T-helper 2 cell treated with Interferon-gamma antibody and Interleukin-4, amounts not matched to agents 100 ng/mL and 5 ng/mL, for 36 hours (primary cell): ENCODE measurements around the gene FUNDC2. TPM values are rescaled to one million over a fixed set of nuclear protein-coding genes. Genes with fewer than 3 reads are reported as not detected.

Source experiments
- intact Hi-C: fragments of 100-400 bp; cut with micrococcal nuclease; formaldehyde crosslinking; loops from one replicate; pipeline ENCODE4 v1.15.1; 2023
- total RNA-seq: library from RNA; stranded (reverse); gene quantifications from 2 replicates; pipeline ENCODE4 v1.2.3, GENCODE V29; 2022

FUNDC2 gene
- total RNA-seq, 1 donor from 2014 or later = 54.4 TPM

DNA sequence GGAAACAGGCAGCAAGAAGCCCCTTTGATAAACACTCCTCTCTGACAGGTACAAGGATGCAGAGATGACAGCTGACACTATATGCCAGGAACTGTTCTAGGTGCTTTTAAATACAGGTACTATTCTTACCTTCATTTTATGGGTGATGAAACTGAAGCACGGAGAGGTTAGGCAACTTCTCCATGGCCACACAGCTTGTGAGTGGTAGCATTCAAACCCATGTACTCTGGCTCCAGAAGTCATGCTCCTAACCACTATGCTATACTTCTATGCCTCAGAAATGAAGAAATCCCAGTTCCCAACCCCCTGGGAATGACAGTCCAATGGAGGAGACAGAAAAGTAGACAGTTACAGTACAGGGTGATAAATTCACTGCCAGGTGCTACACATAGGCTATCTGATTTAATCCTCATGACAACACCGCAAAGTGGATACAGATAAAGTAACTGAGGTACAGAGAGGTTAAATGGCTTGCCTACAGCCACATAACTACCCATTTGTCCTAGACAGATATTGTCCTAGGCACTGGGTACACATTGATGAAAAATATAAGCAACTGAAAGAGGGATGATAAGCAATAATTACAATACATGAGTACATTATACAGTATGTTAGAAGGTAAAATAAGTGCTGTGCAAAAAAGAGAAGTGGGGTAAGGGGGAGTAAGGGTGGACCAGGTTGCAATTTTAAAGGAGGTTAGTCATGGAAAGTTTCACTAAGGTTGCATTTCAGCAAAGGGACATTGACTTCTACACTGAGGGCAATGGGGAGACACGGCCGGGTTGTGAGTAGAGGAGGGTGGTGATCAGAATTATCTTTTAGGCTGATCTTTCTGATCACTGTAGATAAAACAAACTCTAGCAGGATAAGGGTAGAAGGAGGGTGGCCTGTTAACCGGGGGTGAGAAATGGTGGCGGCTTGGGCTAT lies 2.5 kb upstream of the FUNDC2 start:
- intact Hi-C loops = no loop called here

DNA sequence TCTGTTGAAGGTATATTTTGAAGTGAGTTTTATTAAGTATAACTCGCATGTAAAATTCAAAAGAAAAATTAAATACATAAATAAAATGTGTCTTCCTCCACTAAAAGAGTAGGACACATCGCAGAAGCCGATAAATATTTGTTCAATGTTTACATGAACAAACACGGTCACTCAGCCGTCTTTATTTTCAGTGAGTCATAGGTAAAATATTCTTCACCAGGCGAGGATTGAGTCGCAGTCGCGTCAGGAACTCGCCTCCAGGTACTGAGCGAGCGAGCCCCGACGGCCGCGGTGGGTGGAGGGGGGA lies 271 bp upstream of the FUNDC2 start:
- intact Hi-C loops = loop anchor here (2.0 kb wide), 2 partner anchors 30 to 46 kb away; no protein-coding TSS in a partner anchor

DNA sequence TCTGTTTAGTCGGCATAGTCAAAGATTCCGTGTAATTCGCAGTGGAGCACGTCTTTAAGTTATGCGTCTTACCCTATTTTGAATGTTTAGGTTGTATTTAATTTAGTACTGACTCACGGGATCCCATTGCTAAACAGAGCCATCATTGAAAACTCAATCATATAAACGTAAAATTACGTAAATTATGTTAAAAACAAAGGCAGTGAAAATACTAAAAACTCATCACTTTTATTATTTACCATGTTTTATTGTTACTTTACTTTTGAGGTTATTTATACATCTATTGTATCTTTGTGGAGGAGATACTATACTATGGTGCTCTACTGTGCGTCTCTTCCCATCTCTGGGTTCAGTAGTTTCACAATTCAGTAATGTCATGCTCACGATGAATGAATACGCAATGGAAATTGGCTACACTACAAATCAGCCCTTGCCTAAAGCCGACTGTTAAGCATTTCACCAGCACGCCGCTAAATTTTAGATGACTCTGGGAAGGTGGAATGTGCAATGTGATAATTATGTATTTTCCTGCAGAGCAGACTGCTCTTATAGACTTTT lies 944 bp downstream of the FUNDC2 start:
- intact Hi-C loops = loop anchor here (1.0 to 2.0 kb wide), 3 partner anchors 29 to 47 kb away; partner anchors contain the start of genes BRCC3, CMC4 and MTCP1

DNA sequence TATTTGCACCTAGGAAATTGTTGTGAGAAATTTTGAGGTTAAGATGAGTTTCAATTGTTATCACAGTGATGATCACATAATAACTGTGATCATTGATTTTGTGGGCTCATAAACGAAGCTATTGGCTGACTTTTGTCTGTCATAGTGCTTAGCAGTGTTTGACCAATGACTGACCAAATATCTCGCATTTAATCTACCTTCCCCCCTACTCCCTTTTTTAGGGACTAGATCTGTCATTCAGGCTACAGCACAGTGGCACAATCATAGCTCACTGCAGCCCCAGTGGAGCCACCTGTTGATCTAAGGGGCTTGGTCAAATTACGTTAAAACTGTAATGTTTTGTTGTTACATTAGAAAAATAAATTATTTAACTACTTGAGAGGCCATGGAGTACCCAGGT lies 1.5 kb downstream of the FUNDC2 start:
- intact Hi-C loops = no loop called here

DNA sequence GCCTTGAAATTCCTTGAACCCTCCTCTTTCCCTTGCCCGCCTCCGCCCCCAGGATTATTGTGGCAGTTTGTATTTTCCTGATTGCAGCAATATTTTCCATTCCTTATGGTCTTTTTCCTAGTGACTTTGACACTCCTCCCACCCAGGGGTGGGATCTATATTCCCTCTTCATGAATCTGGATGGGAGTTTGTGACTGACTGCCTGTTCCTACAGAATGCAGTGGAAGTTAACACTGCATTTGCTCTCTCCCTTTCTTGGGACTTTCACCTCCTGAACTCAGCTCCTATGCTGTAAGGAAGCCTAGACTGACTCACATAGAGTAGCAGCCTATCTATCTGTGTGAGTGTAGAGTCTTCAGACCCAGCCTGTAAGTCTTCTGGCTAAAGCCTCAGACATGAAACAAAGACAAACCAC lies 2.2 kb downstream of the FUNDC2 start:
- intact Hi-C loops = no loop called here

DNA sequence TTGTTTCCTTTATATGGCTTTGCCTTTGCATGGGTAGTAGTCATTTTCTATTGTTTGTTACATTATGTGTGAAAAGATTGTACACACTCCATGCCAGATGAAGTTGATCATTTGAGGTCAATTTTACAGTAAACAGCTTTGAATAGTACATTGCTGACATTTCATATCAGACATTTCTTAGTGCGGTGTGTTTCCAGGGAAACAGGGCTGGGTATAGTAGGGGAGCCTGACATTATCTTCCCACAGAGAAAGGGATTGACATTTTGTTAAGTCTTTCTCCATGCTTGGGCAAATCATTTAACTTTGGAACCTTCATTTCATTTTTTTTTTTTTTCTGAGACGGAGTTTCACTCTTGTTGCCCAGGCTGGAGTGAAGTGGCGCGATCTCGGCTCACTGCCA lies 5.0 kb downstream of the FUNDC2 start:
- intact Hi-C loops = no loop called here

DNA sequence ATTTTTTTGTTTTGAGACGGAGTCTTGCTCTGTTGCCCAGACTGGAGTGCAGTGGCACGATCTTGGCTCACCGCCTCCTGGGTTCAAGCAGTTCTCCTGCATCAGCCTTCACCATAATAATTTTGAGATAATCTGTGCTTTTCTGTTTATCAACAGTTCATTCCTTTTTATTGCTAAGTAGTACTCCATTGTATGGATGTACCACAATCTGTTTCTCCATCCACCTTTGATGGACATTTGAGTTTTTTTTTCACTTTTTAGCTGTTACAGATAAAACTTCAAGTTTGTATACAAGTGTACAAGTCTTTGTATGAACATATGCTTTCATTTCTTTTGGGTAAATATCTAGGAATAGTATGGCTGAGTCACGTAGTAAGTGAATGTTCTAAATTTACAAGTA lies 9.0 kb downstream of the FUNDC2 start:
- intact Hi-C loops = no loop called here

DNA sequence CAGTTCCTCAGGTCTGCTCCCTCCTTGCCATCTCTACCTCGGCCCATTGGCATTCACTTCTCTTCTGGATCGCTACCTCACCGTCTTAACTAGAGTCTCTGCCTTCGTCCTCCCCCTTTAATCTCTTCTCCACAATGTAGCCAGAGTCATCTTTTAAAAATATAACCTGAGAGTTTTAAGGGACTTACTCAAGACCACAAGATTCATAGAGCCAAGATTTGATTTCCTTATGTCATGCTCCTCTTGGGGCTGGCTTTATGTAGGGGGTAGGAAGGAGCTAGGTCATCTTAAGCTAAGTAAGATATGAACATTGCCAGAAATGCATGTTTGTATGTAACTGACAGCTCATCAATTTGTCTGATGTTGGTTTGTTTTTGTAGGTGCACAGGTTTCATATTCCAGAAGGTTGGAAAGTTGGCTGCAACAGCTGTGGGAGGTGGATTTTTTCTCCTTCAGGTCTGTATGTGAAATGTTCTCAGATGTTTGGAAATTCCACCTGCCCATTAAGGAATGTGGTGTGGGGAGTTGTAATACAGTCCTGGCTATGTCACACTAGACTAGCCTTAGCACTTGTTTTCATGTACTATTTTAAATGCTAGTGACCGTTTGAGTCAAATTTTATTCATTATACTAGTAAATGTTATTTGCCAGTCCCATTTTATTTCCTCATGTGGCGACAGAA lies 19.6 kb downstream of the FUNDC2 start:
- intact Hi-C loops = no loop called here

DNA sequence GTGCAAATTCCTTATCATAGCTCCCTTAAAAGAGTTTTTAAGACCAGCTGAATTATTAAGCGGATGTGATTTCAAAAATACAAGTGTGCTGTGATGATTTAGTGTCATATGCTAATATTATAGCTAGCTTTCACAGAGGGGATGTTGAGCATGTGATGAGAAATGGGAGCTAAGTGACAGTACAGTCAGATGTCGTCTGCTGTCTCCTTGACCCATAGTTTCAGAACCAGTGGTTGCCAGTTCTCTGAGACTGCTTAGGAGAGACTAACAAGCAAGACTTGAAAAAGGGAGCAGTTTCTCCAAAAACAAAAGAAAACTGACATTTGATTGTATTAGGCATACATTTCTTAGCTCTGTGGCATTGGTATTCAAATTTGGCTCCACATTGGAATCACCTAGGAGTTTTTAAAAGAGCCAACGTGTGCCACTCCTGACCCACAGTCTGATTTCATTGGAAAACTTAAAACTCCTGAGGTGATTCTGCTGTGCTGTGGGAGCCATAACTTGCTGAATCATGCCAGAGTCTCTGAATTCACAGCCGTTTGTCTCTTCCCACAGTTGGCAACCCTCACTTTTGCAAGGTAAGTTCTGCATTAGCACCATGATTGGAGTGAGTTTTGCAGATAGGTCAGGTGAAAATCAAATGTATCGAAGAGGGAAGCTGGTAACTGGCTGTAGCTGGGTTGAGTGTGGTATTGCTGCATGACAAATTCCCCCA lies 20.3 kb downstream of the FUNDC2 start:
- intact Hi-C loops = no loop called here

DNA sequence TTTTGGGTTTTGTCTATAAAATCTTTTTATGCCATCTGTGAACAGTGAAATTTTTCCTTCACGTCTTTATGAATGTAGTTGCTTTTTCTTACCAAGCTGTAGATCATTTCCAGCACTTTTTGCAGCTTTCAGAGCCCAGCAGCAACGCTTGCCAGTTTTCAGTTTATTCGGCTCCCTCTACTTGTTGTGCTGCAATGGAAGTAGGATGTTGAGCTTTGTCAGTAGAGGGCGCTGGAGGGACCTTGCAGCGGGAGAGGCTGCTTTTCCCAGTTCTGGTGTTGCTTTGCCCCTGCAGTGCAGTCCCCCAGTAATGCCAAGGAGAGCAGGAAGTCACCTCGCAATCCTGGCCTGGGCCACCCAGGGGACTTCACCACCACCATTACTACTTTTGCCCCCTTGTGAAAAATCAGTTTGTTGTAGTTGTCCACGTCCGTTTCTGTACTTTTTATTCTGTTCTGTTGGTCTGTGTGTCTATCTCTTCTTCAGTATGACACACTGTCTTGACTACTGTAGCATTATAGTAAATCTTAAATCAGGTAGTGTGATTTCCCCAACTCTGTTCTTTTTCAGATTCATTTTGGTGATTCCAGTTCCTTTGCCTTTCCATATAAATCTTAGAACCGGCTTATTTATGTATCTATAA lies 22.5 kb downstream of the FUNDC2 start:
- intact Hi-C loops = loop anchor here (2.0 kb wide), 1 partner anchor 68 kb away; no protein-coding TSS in a partner anchor

DNA sequence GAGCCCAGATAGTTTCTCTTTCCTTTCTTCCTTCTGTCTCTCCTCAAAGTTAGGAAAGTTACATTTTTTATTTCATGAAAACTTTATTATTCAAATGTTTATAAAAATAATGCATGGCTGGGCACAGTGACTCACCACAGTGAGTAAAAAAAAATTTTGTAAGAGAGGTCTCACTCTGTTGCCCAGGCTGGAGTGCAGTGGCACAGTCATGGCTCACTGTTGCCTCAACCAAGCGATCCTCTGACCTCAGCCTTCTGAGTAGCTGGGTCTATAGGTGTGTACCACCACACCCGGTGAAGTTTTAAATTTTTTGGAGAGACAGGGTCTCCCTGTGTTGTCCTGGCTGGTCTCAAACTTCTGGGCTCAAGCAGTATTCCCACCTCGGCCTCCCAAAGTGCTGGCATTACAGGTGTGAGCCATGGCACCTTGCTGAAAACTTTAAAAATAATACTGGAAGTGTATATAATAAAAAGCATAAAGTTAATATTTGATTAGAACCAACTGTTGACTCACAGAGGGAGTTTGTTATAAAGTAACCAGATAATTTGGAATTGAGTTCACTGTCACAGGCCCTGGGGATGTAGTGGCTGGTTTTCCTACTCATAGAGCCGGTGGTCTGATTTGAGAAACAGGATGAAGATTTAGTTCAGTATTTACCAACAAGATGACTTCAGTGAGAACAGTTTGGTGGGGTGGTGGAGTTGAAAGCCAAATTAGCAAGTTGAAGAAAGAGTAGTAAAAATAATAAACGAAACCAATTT lies 26.3 kb downstream of the FUNDC2 start:
- intact Hi-C loops = no loop called here

DNA sequence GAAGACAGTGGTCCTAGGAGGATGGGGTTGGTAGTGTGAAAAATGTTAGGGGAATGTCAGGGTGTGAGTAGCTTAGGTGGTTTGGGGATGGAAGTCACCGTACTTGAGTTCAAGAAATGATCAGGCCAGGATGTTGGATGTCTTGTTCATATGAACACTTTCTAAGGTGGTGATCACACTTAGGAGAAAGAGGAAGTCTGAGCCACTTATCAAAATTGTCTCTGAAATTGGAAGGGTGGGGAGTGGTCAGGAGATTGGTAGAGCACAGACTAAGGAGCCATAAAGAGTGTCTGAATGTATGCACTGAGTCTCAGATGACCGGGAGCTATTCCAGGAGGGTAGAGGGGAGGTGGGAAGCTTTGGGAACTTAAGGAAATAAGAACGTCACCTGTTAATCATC lies 27.0 kb downstream of the FUNDC2 start:
- intact Hi-C loops = no loop called here

DNA sequence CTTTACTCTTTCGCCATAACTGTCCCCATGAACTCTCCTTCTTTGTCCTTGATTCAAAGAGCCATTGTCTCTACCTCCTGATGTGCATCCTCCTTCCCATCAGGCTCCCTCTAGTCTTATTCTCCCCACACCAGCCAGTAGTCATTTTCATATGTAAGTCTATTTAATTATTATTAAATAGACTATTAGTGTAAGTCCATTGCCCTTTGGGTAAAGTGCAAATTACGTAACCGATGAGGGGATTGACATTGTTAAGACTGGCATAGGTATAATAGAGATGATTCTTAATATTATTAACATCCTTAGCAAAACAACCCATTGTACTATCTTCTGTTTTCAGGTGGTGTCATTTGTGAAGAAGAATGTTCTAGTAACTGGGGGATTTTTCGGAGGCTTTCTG lies 27.6 kb downstream of the FUNDC2 start:
- intact Hi-C loops = no loop called here

DNA sequence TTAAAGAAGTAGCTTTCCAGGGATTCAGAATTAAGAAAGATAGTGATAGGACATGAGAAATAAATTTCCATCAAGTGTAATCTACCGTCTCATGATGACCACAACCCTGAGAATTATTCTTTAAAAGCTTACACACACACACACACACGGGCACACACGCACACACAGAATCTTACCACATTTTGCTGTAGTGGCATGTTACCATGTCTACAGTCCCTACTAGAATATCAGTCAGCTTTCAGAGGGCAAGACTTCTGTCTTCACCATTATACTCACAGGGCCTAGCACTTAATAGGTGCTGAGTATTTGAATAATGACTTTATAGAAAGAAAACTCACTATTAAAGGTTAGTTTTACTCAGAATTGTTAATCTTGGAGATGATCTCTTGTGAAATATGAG lies 28.9 kb downstream of the FUNDC2 start:
- intact Hi-C loops = no loop called here

DNA sequence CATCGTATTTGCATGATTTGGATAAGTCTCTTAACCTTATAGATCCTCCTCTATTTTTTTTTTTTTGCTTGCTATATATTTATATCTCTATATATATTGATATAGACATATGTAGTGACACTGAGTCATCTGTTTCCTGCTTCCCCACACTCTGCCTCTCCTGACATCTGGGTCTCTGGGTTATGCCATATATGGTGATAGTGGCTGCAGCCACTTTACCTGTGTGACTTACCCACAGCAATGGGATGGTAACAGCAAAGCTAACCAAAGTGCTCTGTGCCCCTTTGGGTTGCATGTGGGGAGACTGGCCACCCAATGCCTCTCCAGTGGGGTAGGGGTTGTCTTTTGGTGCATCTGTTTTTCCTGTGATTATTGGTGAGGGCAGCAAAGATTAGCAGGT lies 29.8 kb downstream of the FUNDC2 start:
- intact Hi-C loops = loop anchor here (2.0 kb wide), 2 partner anchors 30 to 138 kb away; partner anchors contain the start of gene FUNDC2

DNA sequence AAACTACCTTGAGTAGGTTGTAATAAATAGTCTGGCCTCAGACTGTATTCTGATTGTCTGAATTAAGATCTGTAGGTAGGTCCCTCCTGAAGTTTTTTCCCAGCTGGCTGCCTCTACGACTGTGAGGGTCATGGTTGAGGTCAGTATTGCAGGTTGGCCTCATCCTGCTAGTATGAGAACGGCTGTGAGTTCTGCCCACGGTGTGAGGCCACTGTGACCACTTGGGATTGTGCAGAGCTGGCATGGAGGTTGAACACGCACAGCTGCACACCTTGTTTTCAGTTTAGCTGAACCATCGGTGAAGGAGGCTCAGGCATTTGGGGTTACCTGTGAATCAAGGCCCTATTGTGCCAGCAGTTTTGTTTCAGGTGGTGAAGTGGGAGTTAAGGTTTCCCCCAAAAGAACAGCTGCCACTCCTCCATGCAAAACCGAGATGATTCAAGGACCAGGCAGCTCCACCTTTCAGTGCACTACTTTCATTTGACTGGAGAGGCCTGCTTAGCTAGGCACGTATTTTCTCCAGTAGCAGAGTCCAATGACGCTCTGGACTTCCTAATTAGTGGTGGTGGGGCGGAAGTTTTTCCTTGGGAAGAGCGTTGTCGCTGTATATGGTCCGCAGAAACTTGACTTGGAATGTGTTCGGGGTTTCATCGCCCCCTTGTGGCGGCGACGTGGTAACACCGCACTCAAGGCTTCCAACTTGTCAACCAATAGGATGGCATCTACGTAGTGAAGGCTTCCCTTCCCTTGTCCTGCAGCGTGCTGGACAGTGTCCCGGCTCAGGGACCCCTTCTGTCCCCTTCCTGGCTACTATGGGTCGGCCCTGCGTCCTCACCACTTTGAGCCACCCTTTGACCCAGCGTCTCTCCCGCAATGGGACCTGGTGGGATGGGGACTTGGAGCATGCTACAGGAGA lies 30.5 kb downstream of the FUNDC2 start:
- intact Hi-C loops = loop anchor here (1.0 to 2.0 kb wide), 3 partner anchors 30 to 138 kb away; partner anchors contain the start of gene FUNDC2

DNA sequence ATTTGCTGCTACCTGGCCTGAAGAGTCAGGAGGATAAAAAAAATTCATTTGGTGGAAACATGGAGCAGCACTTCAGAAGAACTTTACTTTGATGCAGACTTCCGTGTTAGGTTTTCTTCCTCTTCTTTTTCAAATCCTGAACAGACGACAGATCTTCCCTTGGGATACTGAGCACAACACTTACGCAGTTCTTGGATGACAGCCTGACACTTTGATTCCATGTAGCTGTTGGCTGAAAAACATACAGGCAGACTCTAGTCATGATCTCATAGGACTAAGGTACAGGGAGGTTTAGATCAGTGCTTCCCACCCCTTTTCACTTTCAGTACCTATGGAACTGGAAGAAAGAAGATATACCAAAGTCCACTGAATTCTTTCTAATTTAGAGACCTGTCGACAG lies 35.1 kb downstream of the FUNDC2 start:
- intact Hi-C loops = no loop called here

DNA sequence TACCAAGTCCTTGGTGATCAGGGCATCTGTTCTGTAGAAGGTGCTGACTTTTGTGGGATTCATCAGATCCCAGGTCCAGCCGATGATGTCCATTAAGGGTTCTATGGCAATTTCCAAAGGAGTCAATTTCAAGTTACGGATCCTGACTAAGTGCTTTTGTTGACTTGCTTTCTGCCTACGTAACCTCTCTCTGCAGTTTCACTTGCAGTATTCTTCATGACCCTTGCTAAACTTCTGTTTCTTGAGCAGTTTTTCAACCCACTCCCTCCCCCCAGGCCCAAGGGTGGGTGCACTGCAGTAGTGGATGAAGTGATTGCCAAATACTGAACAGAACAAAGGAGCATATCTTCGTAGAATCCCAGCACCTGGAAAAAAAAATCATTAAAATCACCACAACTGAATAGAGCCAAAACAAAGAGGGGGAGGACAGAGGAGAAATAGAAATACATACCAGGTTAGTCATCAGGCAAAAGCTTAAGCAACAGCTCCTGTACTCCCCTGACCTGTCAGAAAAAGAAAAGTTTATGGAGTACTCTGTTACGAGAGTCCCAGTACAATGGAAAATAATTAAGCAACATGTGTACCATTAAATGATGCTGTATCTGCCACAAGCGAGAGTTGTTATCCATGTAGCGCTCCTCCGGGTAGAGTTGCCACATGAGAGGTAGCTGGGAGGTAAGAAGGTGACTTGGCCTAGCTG lies 38.5 kb downstream of the FUNDC2 start:
- intact Hi-C loops = no loop called here

DNA sequence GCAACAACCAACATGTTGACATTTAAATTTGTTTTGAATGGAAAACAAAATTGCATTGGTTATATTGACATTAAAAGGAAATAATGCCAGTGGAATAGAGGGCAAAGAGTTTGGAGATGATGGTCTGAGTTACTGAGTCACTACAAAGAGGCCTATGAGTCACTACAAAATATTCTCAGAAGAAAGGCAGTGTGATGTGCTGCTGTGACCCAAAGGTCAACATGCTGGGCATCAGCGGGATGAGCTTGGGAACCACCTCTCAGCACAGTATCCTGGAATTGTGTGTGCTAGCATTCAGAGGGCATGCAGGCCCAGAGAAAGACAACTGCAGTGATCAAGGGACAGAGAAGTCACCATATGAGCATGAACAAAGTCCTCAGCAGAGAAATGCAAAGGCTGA lies 41.5 kb downstream of the FUNDC2 start:
- intact Hi-C loops = no loop called here
